Measurements from ENCODE around the gene LMO3.
A peak's percentile ranks its signal among the peaks of the same experiment; 100 is the strongest.
"Not testable (repeated sequence)": the region's sequence is repeated elsewhere in the genome, so short reads cannot be mapped to it uniquely, and the experiment has no call there.

Gene LMO3

DNA sequence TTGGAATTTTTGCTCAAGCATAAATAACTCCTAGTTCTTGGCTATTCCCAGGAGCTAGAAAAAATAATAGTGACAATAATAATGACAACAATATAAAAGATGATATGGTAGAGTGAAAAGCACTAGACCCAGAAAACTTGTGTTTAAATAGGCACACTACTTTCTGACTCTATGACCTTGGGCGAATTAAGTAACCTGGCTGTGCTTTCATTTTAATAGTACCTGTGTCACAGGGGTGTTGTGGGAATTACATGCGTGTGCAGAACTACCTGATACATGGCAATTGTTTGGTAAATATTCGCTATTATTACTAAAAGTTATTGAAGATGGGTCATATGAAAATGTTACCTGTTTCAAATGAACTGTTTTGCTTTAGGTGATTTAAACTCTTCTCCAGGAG lies 60.1 kb downstream of the LMO3 start:
- TF ChIP-seq, protein P1, sequence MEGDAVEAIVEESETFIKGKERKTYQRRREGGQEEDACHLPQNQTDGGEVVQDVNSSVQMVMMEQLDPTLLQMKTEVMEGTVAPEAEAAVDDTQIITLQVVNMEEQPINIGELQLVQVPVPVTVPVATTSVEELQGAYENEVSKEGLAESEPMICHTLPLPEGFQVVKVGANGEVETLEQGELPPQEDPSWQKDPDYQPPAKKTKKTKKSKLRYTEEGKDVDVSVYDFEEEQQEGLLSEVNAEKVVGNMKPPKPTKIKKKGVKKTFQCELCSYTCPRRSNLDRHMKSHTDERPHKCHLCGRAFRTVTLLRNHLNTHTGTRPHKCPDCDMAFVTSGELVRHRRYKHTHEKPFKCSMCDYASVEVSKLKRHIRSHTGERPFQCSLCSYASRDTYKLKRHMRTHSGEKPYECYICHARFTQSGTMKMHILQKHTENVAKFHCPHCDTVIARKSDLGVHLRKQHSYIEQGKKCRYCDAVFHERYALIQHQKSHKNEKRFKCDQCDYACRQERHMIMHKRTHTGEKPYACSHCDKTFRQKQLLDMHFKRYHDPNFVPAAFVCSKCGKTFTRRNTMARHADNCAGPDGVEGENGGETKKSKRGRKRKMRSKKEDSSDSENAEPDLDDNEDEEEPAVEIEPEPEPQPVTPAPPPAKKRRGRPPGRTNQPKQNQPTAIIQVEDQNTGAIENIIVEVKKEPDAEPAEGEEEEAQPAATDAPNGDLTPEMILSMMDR (IDR thresholded peaks at IDR 0.05; ENCODE audit: low read depth, low read length): no peak
- no peak overlapping the region for H3K4me3 ChIP-seq (ENCODE audit: low read depth, low read length)
- no peak for DNase-seq (ENCODE audit: low read depth, low spot score)
- in situ Hi-C loops (cut with HindIII; ENCODE audit: low sequenced_read_pairs): no loop called here

DNA sequence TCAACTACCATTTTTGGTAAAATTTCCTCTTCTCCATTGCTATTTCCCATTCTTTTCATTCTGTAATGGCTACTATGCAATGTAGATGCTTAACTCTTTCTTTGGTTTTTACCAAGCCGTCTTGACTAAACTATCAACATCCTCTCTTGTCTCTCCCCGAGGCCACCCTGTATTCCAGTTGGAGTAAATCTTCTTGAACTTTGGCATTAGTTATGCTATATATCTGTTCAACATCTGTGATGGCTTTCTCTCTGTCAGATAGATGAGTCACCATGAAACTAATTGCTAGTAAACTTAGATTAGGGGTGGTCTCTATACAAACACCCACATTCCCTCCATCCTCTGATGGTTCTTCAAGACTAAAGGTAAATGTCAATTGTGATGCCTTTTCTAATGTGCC lies 63.4 kb downstream of the LMO3 start:
- in situ Hi-C loops (cut with HindIII; ENCODE audit: low sequenced_read_pairs): no loop called here
- TF ChIP-seq, protein P1 (IDR thresholded peaks at IDR 0.05; ENCODE audit: low read depth, low read length): no peak
- no peak overlapping the region for H3K4me3 ChIP-seq (ENCODE audit: low read depth, low read length)
- DNase-seq (ENCODE audit: low read depth, low spot score): no peak

GRCh38 chr12:16537652-16538051 lies 68.3 kb downstream of the LMO3 start:
- H3K4me3 ChIP-seq (ENCODE audit: low read depth, low read length); in situ Hi-C loops (cut with HindIII; ENCODE audit: low sequenced_read_pairs); DNase-seq (ENCODE audit: low read depth, low spot score): not testable (repeated sequence)

- no peak overlapping the region for H3K4me3 ChIP-seq (ENCODE audit: low read depth, low read length)
- DNase-seq (ENCODE audit: low read depth, low spot score): peak; percentile 15
- TF ChIP-seq, protein P1 (IDR thresholded peaks at IDR 0.05; ENCODE audit: low read depth, low read length): no peak
- in situ Hi-C loops (cut with HindIII; ENCODE audit: low sequenced_read_pairs): no loop called here
These were observed 74.3 kb downstream of the LMO3 start for GRCh38 chr12:16531621-16532020.

DNA sequence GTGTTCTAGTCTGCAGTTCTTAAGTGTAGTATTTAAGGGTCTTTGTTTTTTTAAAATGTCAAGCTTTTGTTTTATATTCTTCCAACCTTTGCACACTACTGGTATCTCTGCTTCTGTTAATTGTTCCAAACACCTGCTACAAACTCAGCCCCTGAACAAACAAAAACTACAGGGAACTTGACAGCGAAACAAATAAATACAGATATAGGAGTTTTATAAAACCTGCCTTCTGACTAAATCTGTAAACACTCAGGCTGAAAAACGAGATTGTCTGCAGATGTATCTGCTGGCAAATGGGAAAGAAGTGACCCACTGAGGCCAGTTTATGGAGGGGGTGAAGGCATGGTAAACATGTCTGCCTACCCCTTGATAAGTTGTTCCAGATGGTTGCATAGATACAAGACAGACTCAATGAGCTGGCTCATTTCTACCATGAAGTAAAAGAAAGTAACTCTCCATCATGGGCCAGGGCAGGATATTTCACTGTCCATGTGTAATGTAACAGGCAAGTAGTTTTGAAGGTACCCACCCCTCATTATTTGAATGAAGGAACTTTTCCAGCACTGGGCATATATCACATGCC lies 75.6 kb downstream of the LMO3 start:
- in situ Hi-C loops (cut with HindIII; ENCODE audit: low sequenced_read_pairs): no loop called here
- no peak overlapping the region for H3K4me3 ChIP-seq (ENCODE audit: low read depth, low read length)
- TF ChIP-seq, protein P1 (IDR thresholded peaks at IDR 0.05; ENCODE audit: low read depth, low read length): no peak
- DNase-seq (ENCODE audit: low read depth, low spot score): no peak

GRCh38 chr12:16526693-16527092 lies 79.3 kb downstream of the LMO3 start:
- no peak overlapping the region for H3K4me3 ChIP-seq (ENCODE audit: low read depth, low read length)
- TF ChIP-seq, protein P1 (IDR thresholded peaks at IDR 0.05; ENCODE audit: low read depth, low read length): no peak
- in situ Hi-C loops (cut with HindIII; ENCODE audit: low sequenced_read_pairs): no loop called here
- DNase-seq (ENCODE audit: low read depth, low spot score): peak; percentile 64

DNA sequence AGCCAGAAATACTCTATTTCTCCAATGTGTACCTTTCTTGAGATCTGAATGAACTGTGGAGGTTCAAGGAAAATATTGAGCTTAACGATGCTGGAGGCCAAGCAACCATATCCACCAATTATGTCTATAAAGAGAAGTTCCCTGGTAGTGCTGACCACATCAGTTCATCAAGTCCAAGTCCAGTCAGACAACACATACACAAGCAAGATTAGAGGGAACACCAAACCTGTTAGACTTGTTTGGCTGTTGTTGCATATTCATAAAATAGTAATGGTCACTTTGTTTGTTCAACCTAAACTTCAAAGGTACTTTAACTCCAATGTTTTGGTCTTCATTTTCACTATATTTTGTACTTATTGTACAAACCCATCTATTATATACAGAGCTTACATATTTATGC lies 81.6 kb downstream of the LMO3 start:
- DNase-seq (ENCODE audit: low read depth, low spot score): no peak
- H3K4me3 ChIP-seq (ENCODE audit: low read depth, low read length): no peak overlapping the region
- TF ChIP-seq, protein P1 (IDR thresholded peaks at IDR 0.05; ENCODE audit: low read depth, low read length): no peak
- in situ Hi-C loops (cut with HindIII; ENCODE audit: low sequenced_read_pairs): no loop called here

Data from astrocyte of the spinal cord (primary cell).